Liver (tissue), 9 donors: ENCODE measurements around the gene IER2. TPM values are rescaled to one million over a fixed set of nuclear protein-coding genes. Genes with fewer than 3 reads are reported as not detected.

Source experiments
- DNase-seq: peaks from one replicate; pipeline ENCODE4 v3.0.0-alpha.2; 2017; ENCODE audit warnings: low spot score
- H3K27ac ChIP-seq, 2 donors: one replicate each; pipeline ENCODE4 v1.7.0; 2013; ENCODE audit warnings: inconsistent platforms in 2 of 2, low read length in 2 of 2, control low read depth in 1 of 2, low read depth in 1 of 2, mild to moderate bottlenecking in 1 of 2
- H3K27me3 ChIP-seq, 4 donors: one replicate each; pipeline versions ENCODE4 v1.6.1 to v1.7.0; 2013; ENCODE audit warnings: low read length in 3 of 4, inconsistent platforms in 1 of 4, mild to moderate bottlenecking in 1 of 4, moderate library complexity in 1 of 4; ENCODE audit not compliant: control insufficient read depth in 4 of 4, insufficient read depth in 4 of 4
- H3K36me3 ChIP-seq, 4 donors: one replicate each; pipeline versions ENCODE4 v1.6.1 to v1.7.0; 2013; ENCODE audit warnings: low read length in 3 of 4, mild to moderate bottlenecking in 3 of 4, low read depth in 1 of 4, moderate library complexity in 1 of 4; ENCODE audit not compliant: control insufficient read depth in 4 of 4, insufficient read depth in 3 of 4
- H3K4me1 ChIP-seq, 4 donors: one replicate each; pipeline versions ENCODE4 v1.6.1 to v1.7.0; 2013; ENCODE audit warnings: low read length in 3 of 4, mild to moderate bottlenecking in 3 of 4, moderate library complexity in 1 of 4; ENCODE audit not compliant: control insufficient read depth in 4 of 4, insufficient read depth in 4 of 4
- H3K4me3 ChIP-seq, 3 donors: one replicate each; pipeline versions ENCODE4 v1.6.1 to v1.7.0; 2013; ENCODE audit warnings: low read length in 3 of 3, control low read depth in 1 of 3, low read depth in 1 of 3, mild to moderate bottlenecking in 1 of 3
- H3K9ac ChIP-seq, 2 donors: one replicate each; pipeline ENCODE4 v1.7.0; 2013; ENCODE audit warnings: low read length in 2 of 2, mild to moderate bottlenecking in 2 of 2, moderate library complexity in 2 of 2, control low read depth in 1 of 2, low read depth in 1 of 2
- H3K9me3 ChIP-seq, 4 donors: one replicate each; pipeline versions ENCODE4 v1.6.1 to v1.7.0; 2013; ENCODE audit warnings: low read length in 3 of 4; ENCODE audit not compliant: control insufficient read depth in 4 of 4
- ATF3 ChIP-seq: IDR thresholded peaks from 2 replicates; pipeline ENCODE4 v1.6.1; 2016; ENCODE audit warnings: antibody characterized with exemption
- CTCF ChIP-seq: fragments of 150-350 bp; IDR thresholded peaks from 2 replicates; pipeline ENCODE4 v1.5.1; 2017; ENCODE audit warnings: improper control_type of control experiment, low read depth, low read length; ENCODE audit not compliant: missing input control
- EGR1 ChIP-seq, 2 donors: IDR thresholded peaks; 2 replicates each; pipeline ENCODE4 v1.6.1; 2016 to 2018; ENCODE audit warnings: antibody characterized with exemption in 2 of 2, low read depth in 2 of 2
- FOXA1 ChIP-seq: IDR thresholded peaks from 2 replicates; pipeline ENCODE4 v1.6.1; 2016; ENCODE audit warnings: antibody characterized with exemption
- FOXA2 ChIP-seq: IDR thresholded peaks from 2 replicates; pipeline ENCODE4 v1.6.1; 2016; ENCODE audit warnings: antibody characterized with exemption
- GABPA ChIP-seq, 2 donors: IDR thresholded peaks in 1 of 2; conservative IDR thresholded peaks in 1 of 2; 2 replicates each; pipeline ENCODE4 v1.6.1; 2016; ENCODE audit warnings: antibody characterized with exemption in 2 of 2, mild to moderate bottlenecking in 1 of 2, moderate library complexity in 1 of 2
- HNF4A ChIP-seq, 2 donors: conservative IDR thresholded peaks; 2 replicates each; pipeline ENCODE4 v1.6.1; 2016; ENCODE audit warnings: antibody characterized with exemption in 2 of 2, mild to moderate bottlenecking in 2 of 2
- HNF4G ChIP-seq: IDR thresholded peaks from 2 replicates; pipeline ENCODE4 v1.6.1; 2016; ENCODE audit warnings: antibody characterized with exemption
- JUND ChIP-seq, 2 donors: IDR thresholded peaks; 2 replicates each; pipeline ENCODE4 v1.6.1; 2016; ENCODE audit warnings: antibody characterized with exemption in 2 of 2
- MAX ChIP-seq: IDR thresholded peaks from 2 replicates; pipeline ENCODE4 v1.6.1; 2016; ENCODE audit warnings: antibody characterized with exemption
- NR2F2 ChIP-seq: IDR thresholded peaks from 2 replicates; pipeline ENCODE4 v1.6.1; 2016; ENCODE audit warnings: antibody characterized with exemption
- RAD21 ChIP-seq, 2 donors: IDR thresholded peaks; 2 replicates each; pipeline ENCODE4 v1.6.1; 2016; ENCODE audit warnings: antibody characterized with exemption in 2 of 2, mild to moderate bottlenecking in 2 of 2
- REST ChIP-seq: IDR thresholded peaks from 2 replicates; pipeline ENCODE4 v1.6.1; 2016; ENCODE audit warnings: antibody characterized with exemption, mild to moderate bottlenecking
- RXRA ChIP-seq, 2 donors: IDR thresholded peaks; 2 replicates each; pipeline ENCODE4 v1.6.1; 2017 to 2018; ENCODE audit warnings: antibody characterized with exemption in 2 of 2, mild to moderate bottlenecking in 1 of 2
- SP1 ChIP-seq: IDR thresholded peaks from 2 replicates; pipeline ENCODE4 v1.6.1; 2018; ENCODE audit warnings: antibody characterized with exemption, mild to moderate bottlenecking
- TAF1 ChIP-seq: conservative IDR thresholded peaks from 2 replicates; pipeline ENCODE4 v1.6.1; 2016; ENCODE audit warnings: antibody characterized with exemption, mild to moderate bottlenecking
- YY1 ChIP-seq: IDR thresholded peaks from 2 replicates; pipeline ENCODE4 v1.6.1; 2016; ENCODE audit warnings: antibody characterized with exemption, mild to moderate bottlenecking
- ZBTB33 ChIP-seq: IDR thresholded peaks from 2 replicates; pipeline ENCODE4 v1.6.1; 2016; ENCODE audit warnings: antibody characterized with exemption
- WGBS: extraction: QIAGEN DNeasy Blood & Tissue Kit; methylation state at CpG from one replicate; pipeline ENCODE4 v1.1.7; 2013; 5-methylcytosine and 5-hydroxymethylcytosine counted together
- polyA plus RNA-seq, 2 donors: library from polyadenylated mRNA; stranded (reverse) in 1 of 2; unstranded in 1 of 2; fragments of 200-250 nt in 1 of 2; fragments of >200 nt in 1 of 2; fragmentation: Nextera tagmentation in 1 of 2; extraction: Ambion mirVana in 1 of 2; gene quantifications; one replicate each; pipeline versions ENCODE4 v1.2.1 to v1.2.3, GENCODE V29; 2013 to 2015
- total RNA-seq, 2 donors: library from RNA; depleted of rRNA; stranded (reverse); fragments of >200 nt; gene quantifications; one replicate each; pipeline ENCODE4 v1.2.3, GENCODE V29; 2014
- donor health status: healthy.
- donor health status: healthy.
- donor health status: healthy.
- donor health status: healthy.
- donor health status: healthy.

Gene IER2
- total and polyA plus RNA-seq, 4 donors, result 11.4 to 38.9 (median 21.9) TPM

GRCh38 chr19:13134626-13135025 is 15.6 kb upstream of the IER2 start (continued):
- no peak for TF ChIP-seq REST
- no peak for TF ChIP-seq HNF4G
- no peak for TF ChIP-seq FOXA1
- no peak for TF ChIP-seq JUND (IDR thresholded peaks at IDR 0.05)
- no peak for TF ChIP-seq FOXA2

- Histone ChIP-seq H3K27me3 (no peaks in the 10 kb centered on the region), H3K4me3 (no peak overlapping the region), H3K27ac (no peak overlapping the region), H3K9ac (no peak overlapping the region), H3K4me1 (no peaks in the 10 kb centered on the region), H3K36me3 (peaks cover 12 to 39% (median 15%) of the 10 kb centered on the region in 4 donors), H3K9me3 (no peaks in the 10 kb centered on the region)
- DNase-seq, result no peak
- TF ChIP-seq YY1 (no peak), JUND (IDR thresholded peaks at IDR 0.05) (no peak), RXRA (IDR thresholded peaks at IDR 0.05) (no peak), ATF3 (no peak), FOXA1 (no peak), NR2F2 (no peak), SP1 (no peak), CTCF (no peak), REST (no peak), HNF4A (conservative IDR thresholded peaks at IDR 0.05) (no peak), GABPA (IDR thresholded peaks at IDR 0.05 in 1 of 2, conservative IDR thresholded peaks at IDR 0.05 in 1 of 2) (no peak), EGR1 (IDR thresholded peaks at IDR 0.05; ENCODE audit: low read depth in 2 of 2) (no peak), TAF1 (no peak), FOXA2 (no peak), HNF4G (no peak), RAD21 (IDR thresholded peaks at IDR 0.05) (no peak), MAX (no peak), ZBTB33 (no peak)
- WGBS, result 96% methylated on average over 60 of the region's 60 CpGs
These were observed 14.8 kb upstream of the IER2 start for GRCh38 chr19:13135068-13136062.
